Neural cell (in vitro differentiated cells): ENCODE measurements around the gene LINC01488. TPM values are rescaled to one million over a fixed set of nuclear protein-coding genes. Genes with fewer than 3 reads are reported as not detected.

ENCODE experiments used
- H2AFZ ChIP-seq: fragments of 200-600, 300-800 bp; sonication (generic), shearing (Covaris generic); 2 replicates; pipeline ENCODE4 v1.6.0; 2014; ENCODE audit warnings: low read depth, mild to moderate bottlenecking, antibody characterized with exemption, low read length, moderate library complexity
- H3F3A ChIP-seq: fragments of 200-600 bp; shearing (Covaris generic); 2 replicates; pipeline ENCODE4 v1.6.1; 2016; ENCODE audit warnings: mild to moderate bottlenecking, moderate library complexity, mixed read lengths, antibody characterized with exemption, low read length; ENCODE audit not compliant: insufficient read depth, poor library complexity, severe bottlenecking
- H3K27ac ChIP-seq: fragments of 200-600, 300-800 bp; sonication (generic), shearing (Covaris generic); 2 replicates; pipeline ENCODE4 v1.5.1; 2014; ENCODE audit warnings: mild to moderate bottlenecking, low read length, moderate library complexity
- H3K27me3 ChIP-seq: fragments of 300-800, 200-600 bp; sonication (generic), shearing (Covaris generic); 2 replicates; pipeline ENCODE4 v1.6.0; 2014; ENCODE audit warnings: mild to moderate bottlenecking, low read depth, low read length, moderate library complexity; ENCODE audit not compliant: insufficient read depth
- H3K36me3 ChIP-seq: fragments of 300-800, 200-600 bp; sonication (generic), shearing (Covaris generic); 2 replicates; pipeline ENCODE4 v1.5.1; 2014; ENCODE audit warnings: mild to moderate bottlenecking, antibody characterized with exemption, low read length, moderate library complexity; ENCODE audit not compliant: insufficient read depth
- H3K4me2 ChIP-seq: fragments of 300-800, 200-600 bp; sonication (generic), shearing (Covaris generic); 2 replicates; pipeline ENCODE4 v1.6.0; 2014; ENCODE audit warnings: mild to moderate bottlenecking, low read length
- H3K4me3 ChIP-seq: fragments of 300-800, 200-600 bp; sonication (generic), shearing (Covaris generic); 2 replicates; pipeline ENCODE4 v1.5.1; 2014; ENCODE audit warnings: mild to moderate bottlenecking, low read length, moderate library complexity
- H3K79me2 ChIP-seq: fragments of 200-600 bp; shearing (Covaris generic); replicated peaks from 2 replicates; pipeline ENCODE4 v1.6.0; 2014; ENCODE audit warnings: mild to moderate bottlenecking, low read length, moderate library complexity; ENCODE audit not compliant: insufficient read depth
- H3K9ac ChIP-seq: fragments of 300-800, 200-600 bp; sonication (generic), shearing (Covaris generic); 2 replicates; pipeline ENCODE4 v1.6.1; 2016; ENCODE audit warnings: mild to moderate bottlenecking, low read length, mixed read lengths
- H3K9me2 ChIP-seq: fragments of 200-600 bp; shearing (Covaris generic); 2 replicates; pipeline ENCODE4 v1.6.1; 2016; ENCODE audit warnings: mild to moderate bottlenecking, low read length, mixed read lengths; ENCODE audit not compliant: insufficient read depth
- H3K9me3 ChIP-seq: fragments of 200-600, 300-800 bp; sonication (generic), shearing (Covaris generic); 2 replicates; pipeline ENCODE4 v1.6.1; 2016; ENCODE audit warnings: mild to moderate bottlenecking, mixed run types, low read length, moderate library complexity, mixed read lengths
- H4K20me1 ChIP-seq: fragments of 200-600 bp; shearing (Covaris generic); 2 replicates; pipeline ENCODE4 v1.6.1; 2016; ENCODE audit warnings: mild to moderate bottlenecking, mixed run types; ENCODE audit not compliant: insufficient read depth
- EP300 ChIP-seq: fragments of 450-650 bp; conservative IDR thresholded peaks from 2 replicates; pipeline ENCODE4 v1.6.1; 2014; ENCODE audit warnings: antibody characterized with exemption, mild to moderate bottlenecking, moderate library complexity; ENCODE audit not compliant: poor library complexity, severe bottlenecking
- EZH2 ChIP-seq: fragments of 200-600, 300-800 bp; shearing (Covaris generic), sonication (generic); IDR thresholded peaks from 2 replicates; pipeline ENCODE4 v1.6.1; 2014; ENCODE audit warnings: antibody characterized with exemption, low read length, borderline replicate concordance, mild to moderate bottlenecking; ENCODE audit not compliant: insufficient read depth, poor library complexity, severe bottlenecking
- MXI1 ChIP-seq: fragments of 450-650 bp; conservative IDR thresholded peaks from 2 replicates; pipeline ENCODE4 v1.6.1; 2014; ENCODE audit warnings: antibody characterized with exemption, mild to moderate bottlenecking; ENCODE audit not compliant: poor library complexity, severe bottlenecking
- POLR2AphosphoS5 ChIP-seq: IDR thresholded peaks from 2 replicates; pipeline ENCODE4 v1.6.1; 2012
- RAD21 ChIP-seq: fragments of 450-650 bp; conservative IDR thresholded peaks from 2 replicates; pipeline ENCODE4 v1.6.1; 2014; ENCODE audit warnings: antibody characterized with exemption, mild to moderate bottlenecking, moderate library complexity
- SMC3 ChIP-seq: fragments of 450-650 bp; conservative IDR thresholded peaks from 2 replicates; pipeline ENCODE4 v1.6.1; 2014; ENCODE audit warnings: antibody characterized with exemption, mild to moderate bottlenecking, moderate library complexity; ENCODE audit not compliant: poor library complexity
- TAF1 ChIP-seq: IDR thresholded peaks from 2 replicates; pipeline ENCODE4 v1.6.1; 2012; ENCODE audit warnings: low read depth
- polyA plus RNA-seq: library from polyadenylated mRNA; depleted of rRNA; stranded (reverse); fragments of >200 nt; gene quantifications from 2 replicates; pipeline ENCODE4 v1.2.3, GENCODE V29; 2014
- TF ChIP-seq, protein P1 (sequence below): fragments of 450-650 bp; IDR thresholded peaks from 2 replicates; pipeline ENCODE4 v1.5.1; 2014; ENCODE audit warnings: antibody characterized with exemption, mild to moderate bottlenecking, moderate library complexity; ENCODE audit not compliant: poor library complexity, severe bottlenecking
- TF ChIP-seq, protein P2 (sequence below): IDR thresholded peaks from 2 replicates; pipeline ENCODE4 v1.6.1; 2012; ENCODE audit warnings: borderline replicate concordance

Gene LINC01488
- polyA plus RNA-seq, 1 donor from 2014 or later = not detected

DNA sequence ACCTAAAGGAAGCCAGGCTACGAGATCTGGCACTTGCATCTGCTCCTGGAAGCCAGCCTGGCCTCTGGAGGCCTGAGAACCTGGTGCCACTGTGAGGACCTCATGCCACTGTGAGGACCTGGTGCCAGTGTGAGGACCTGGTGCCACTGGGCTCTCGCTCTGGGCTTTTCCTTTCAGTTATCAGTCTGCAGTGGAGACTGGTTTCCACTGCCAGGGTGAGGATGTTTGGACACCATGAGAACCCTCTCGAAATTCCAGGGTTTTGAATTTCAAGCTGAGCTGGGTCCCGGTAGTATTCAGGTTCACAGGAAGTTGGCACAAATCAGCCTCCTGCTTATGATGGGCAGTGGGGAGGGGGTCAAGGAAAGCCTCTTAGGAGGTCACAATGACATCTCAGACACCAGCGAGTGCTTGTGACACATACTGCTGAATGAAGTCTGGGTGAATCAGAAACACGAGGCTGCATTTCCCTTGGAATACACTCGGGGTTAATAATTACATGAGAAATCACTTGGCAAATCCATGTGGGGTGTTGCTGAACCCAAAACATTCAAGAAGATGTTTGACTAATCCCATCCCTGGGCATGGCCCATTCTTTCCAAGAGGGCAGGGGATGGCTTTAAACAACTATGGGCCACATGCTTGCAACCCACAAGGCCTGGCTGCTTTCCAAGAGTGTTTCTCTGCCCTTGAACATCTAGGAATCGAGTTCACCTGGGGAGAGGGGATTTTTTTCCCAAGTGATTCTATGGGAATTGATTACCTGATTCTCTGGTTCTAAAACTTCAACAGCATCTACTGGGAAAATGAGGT is 60.2 kb downstream of the LINC01488 start:
- Histone ChIP-seq H3K9ac (no peak overlapping the region), H3K27me3 (no peaks in the 10 kb centered on the region), H3K9me3 (no peaks in the 10 kb centered on the region), H3F3A (no peaks in the 10 kb centered on the region), H3K9me2 (no peaks in the 10 kb centered on the region), H3K79me2 (no peaks in the 10 kb centered on the region), H2AFZ (no peak overlapping the region), H3K36me3 (no peaks in the 10 kb centered on the region), H4K20me1 (no peaks in the 10 kb centered on the region), H3K27ac (no peak overlapping the region), H3K4me2 (no peak overlapping the region), H3K4me3 (no peak overlapping the region)
- TF ChIP-seq POLR2AphosphoS5 (no peak), SMC3 (no peak), TAF1 (no peak), MXI1 (no peak), RAD21 (no peak), EP300 (no peak), EZH2 (no peak)
- TF ChIP-seq, protein P1, sequence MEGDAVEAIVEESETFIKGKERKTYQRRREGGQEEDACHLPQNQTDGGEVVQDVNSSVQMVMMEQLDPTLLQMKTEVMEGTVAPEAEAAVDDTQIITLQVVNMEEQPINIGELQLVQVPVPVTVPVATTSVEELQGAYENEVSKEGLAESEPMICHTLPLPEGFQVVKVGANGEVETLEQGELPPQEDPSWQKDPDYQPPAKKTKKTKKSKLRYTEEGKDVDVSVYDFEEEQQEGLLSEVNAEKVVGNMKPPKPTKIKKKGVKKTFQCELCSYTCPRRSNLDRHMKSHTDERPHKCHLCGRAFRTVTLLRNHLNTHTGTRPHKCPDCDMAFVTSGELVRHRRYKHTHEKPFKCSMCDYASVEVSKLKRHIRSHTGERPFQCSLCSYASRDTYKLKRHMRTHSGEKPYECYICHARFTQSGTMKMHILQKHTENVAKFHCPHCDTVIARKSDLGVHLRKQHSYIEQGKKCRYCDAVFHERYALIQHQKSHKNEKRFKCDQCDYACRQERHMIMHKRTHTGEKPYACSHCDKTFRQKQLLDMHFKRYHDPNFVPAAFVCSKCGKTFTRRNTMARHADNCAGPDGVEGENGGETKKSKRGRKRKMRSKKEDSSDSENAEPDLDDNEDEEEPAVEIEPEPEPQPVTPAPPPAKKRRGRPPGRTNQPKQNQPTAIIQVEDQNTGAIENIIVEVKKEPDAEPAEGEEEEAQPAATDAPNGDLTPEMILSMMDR = no peak
- TF ChIP-seq, protein P2, sequence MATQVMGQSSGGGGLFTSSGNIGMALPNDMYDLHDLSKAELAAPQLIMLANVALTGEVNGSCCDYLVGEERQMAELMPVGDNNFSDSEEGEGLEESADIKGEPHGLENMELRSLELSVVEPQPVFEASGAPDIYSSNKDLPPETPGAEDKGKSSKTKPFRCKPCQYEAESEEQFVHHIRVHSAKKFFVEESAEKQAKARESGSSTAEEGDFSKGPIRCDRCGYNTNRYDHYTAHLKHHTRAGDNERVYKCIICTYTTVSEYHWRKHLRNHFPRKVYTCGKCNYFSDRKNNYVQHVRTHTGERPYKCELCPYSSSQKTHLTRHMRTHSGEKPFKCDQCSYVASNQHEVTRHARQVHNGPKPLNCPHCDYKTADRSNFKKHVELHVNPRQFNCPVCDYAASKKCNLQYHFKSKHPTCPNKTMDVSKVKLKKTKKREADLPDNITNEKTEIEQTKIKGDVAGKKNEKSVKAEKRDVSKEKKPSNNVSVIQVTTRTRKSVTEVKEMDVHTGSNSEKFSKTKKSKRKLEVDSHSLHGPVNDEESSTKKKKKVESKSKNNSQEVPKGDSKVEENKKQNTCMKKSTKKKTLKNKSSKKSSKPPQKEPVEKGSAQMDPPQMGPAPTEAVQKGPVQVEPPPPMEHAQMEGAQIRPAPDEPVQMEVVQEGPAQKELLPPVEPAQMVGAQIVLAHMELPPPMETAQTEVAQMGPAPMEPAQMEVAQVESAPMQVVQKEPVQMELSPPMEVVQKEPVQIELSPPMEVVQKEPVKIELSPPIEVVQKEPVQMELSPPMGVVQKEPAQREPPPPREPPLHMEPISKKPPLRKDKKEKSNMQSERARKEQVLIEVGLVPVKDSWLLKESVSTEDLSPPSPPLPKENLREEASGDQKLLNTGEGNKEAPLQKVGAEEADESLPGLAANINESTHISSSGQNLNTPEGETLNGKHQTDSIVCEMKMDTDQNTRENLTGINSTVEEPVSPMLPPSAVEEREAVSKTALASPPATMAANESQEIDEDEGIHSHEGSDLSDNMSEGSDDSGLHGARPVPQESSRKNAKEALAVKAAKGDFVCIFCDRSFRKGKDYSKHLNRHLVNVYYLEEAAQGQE = no peak

DNA sequence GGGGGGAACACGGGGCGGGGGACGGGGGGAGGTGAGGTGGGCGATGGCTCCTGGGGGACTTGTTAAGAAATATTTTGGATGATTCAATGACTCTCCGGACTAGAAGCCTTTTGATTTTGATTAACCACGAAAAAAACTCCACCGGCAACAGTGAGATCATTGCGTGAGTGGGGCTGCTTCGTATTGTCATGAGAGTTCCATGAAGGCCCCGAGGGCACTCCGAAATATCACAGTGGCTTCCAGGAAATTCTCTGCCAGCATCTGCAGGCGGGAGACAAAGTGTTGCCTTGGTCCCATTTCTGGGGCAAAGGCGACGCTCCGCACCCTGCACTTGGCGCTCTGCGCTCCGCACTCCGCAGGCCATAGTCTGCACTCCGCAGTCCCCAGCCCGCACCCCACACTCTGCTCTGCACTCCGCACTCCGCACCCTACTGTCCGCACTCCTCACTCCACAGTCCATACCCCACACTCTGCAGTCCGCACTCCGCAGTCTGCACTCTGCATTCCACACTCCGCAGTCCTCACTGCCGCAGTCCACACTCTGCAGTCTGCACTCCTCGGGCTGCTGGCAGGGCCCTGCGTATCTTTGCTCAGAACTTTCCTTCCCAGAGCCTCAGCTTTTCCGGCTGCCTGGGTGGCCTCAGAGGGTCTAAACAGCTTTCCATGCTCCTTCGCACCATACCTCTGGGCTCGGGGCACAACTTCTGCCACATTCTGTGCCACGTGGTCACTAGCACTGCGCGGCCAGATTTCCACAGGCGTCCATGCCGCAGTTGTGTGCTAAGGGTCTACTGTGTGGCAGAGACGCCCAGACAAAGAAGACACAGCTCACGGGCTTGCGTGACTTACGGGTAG is 61.1 kb downstream of the LINC01488 start:
- Histone ChIP-seq H3K9me3 (no peaks in the 10 kb centered on the region), H3K79me2 (no peaks in the 10 kb centered on the region), H3K9ac (no peak overlapping the region), H3K4me3 (no peak overlapping the region), H3K36me3 (no peaks in the 10 kb centered on the region), H2AFZ (no peak overlapping the region), H3F3A (no peaks in the 10 kb centered on the region), H3K9me2 (no peaks in the 10 kb centered on the region), H3K27me3 (no peaks in the 10 kb centered on the region), H4K20me1 (no peaks in the 10 kb centered on the region), H3K4me2 (no peak overlapping the region), H3K27ac (no peak overlapping the region)
- TF ChIP-seq TAF1 = no peak
- TF ChIP-seq RAD21 = no peak
- TF ChIP-seq, protein P2 = no peak
- TF ChIP-seq, protein P1 = no peak
- TF ChIP-seq SMC3 = no peak
- no peak for TF ChIP-seq EZH2
- TF ChIP-seq EP300 = no peak
- no peak for TF ChIP-seq POLR2AphosphoS5
- no peak for TF ChIP-seq MXI1
